B cell (primary cell): Measurements from ENCODE around the gene CBFB.

Experiments
- EZH2 ChIP-seq: IDR thresholded peaks from 2 replicates; pipeline ENCODE4 v1.6.1; 2012; ENCODE audit warnings: borderline replicate concordance, low read depth, mild to moderate bottlenecking, moderate library complexity, low read length; ENCODE audit not compliant: insufficient read depth, poor library complexity, severe bottlenecking
- TF ChIP-seq, protein P1 (sequence below): fragments of 200-600 bp; IDR thresholded peaks from one replicate; pipeline ENCODE4 v1.8.0; 2022; ENCODE audit warnings: antibody characterized with exemption, mild to moderate bottlenecking

DNA sequence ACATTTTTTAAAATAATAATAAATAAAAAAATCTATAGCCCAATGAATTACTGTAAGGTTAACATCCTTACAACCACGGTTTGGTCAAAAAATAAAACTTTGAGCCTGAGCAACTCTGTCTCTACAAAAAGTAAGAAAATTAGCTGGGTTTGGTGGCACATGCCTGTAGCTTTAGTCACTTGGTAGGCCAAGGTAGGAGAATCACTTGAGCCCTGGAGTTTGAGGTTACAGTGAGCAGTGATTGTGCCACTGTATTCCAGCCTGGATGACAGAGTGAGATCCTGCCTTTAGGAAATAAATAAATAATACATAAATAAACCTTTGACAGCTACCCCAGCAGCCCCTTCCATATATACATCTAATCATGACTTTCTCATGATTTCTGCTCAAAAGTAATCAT lies 53.9 kb downstream of the CBFB start:
- TF ChIP-seq, protein P1, sequence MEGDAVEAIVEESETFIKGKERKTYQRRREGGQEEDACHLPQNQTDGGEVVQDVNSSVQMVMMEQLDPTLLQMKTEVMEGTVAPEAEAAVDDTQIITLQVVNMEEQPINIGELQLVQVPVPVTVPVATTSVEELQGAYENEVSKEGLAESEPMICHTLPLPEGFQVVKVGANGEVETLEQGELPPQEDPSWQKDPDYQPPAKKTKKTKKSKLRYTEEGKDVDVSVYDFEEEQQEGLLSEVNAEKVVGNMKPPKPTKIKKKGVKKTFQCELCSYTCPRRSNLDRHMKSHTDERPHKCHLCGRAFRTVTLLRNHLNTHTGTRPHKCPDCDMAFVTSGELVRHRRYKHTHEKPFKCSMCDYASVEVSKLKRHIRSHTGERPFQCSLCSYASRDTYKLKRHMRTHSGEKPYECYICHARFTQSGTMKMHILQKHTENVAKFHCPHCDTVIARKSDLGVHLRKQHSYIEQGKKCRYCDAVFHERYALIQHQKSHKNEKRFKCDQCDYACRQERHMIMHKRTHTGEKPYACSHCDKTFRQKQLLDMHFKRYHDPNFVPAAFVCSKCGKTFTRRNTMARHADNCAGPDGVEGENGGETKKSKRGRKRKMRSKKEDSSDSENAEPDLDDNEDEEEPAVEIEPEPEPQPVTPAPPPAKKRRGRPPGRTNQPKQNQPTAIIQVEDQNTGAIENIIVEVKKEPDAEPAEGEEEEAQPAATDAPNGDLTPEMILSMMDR: no peak
- no peak for TF ChIP-seq EZH2
